Measurements from ENCODE around the gene SLC25A47. TPM values are rescaled to one million over a fixed set of nuclear protein-coding genes. Genes with fewer than 3 reads are reported as not detected.
"Not testable (repeated sequence)": the region's sequence is repeated elsewhere in the genome, so short reads cannot be mapped to it uniquely, and the experiment has no call there.

SLC25A47 gene
- total RNA-seq, 2 experiments from 2014 or later = not detected

DNA sequence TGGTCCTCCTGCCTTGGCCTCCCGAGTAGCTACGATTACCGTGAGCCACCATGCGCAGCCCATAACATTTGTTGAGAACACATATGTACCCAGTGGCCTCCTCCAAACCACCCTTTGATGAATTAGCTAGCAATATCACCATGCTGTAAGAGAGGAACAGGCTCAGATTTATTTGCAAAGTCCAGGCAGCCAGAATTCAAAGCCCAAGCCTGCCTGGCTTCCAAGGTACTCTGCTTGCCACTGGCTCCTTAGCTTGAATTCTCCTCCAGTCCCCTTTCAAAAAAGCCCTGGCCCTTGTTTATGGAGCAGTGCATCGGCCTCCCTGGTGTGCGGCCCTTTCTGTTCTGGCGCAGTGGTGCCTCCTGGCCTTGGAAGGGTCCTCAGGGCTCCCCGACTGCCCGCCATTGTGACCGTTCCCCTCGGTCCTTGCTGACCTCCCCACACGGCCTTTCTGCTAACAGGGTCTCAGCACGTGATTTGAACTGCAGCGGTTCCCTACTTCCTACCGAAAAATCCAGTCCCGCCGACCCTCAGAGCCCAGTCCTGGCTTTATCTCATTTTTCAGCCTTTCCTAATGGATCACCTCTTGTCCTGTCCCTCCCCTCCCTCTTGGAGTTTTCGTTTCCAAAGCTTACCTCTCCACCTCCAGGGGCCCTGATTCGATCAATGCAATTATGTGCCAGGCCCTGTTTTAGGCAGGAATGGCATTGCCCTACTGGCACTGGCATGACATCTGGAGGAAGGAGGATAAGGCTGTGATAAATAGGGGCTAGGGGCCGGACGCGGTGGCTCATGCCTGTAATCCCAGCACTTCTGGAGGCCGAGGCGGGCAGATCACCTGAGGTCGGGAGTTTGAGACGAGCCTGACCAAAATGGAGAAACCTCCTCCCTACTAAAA is 38.9 kb upstream of the SLC25A47 start:
- no peaks in the 10 kb centered on the region for H3K27me3 Mint-ChIP-seq
- no peak for DNase-seq
- no peak overlapping the region for H3K27ac Mint-ChIP-seq
- no peaks in the 10 kb centered on the region for H3K9me3 Mint-ChIP-seq
- POLR2A ChIA-PET = interaction anchor here (1.0 to 1.1 kb wide), 2 partner anchors 89 to 94 kb away, joined by 3 read pairs; no protein-coding TSS in a partner anchor
- H3K36me3 Mint-ChIP-seq = peaks cover 3% of the 10 kb centered on the region
- H3K4me3 Mint-ChIP-seq = peak overlapping the region; percentile 35
- H3K4me1 Mint-ChIP-seq (ENCODE audit: low read depth) = peaks cover 6% of the 10 kb centered on the region
- intact Hi-C loops (cut with micrococcal nuclease) = no loop called here
- CTCF ChIA-PET = interaction anchor here (0.8 to 4.9 kb wide), 20 partner anchors 9 to 369 kb away, joined by 3 to 46 read pairs (median 8); a partner anchor contains a TSS

DNA sequence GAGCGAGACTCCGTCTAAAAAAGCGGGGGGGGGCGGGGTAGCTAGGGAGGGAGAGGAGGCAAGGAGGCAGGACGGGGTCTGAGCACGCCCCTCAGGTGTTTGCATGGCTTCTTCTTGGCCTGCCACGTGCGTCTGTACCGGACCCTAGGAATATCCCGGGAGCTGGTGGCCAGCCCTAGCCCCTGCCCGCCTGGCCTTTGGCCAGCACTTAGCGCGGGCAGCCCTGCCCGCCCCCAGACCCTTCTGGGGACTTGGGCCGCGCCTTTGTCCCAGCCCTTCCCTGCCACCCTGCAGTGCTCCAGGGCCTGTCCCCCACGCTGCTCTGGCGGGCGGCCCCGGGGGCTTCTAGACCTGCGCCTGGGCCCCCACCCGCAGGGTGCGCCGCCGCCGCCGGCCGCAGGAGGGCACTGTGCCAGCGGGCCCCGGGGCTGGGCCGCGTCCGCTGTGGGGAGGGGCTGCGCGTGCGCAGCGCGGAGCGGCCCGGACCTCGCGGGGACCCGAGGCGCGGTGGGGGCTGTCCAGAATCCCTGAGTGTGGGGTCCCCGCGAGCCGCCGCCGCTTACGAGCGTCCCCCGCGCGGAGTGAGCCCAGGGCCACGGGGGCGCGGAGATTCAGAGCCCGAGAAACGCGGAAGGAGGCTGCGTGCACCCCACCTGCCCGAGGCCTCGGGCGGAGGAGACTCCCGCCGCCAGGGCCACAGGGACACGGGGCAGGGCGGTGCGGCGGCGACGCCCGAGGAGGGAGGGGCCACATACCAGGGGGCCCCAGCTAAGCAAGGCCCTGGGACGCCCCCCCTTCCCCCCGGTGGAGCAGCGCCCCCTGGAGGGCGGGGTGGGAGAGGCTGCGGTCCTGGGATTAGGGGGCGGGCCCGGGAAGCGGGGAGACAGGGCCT is 37.9 kb upstream of the SLC25A47 start:
- intact Hi-C loops (cut with micrococcal nuclease) = loop anchor here (1.0 kb wide), 1 partner anchor 92 kb away; no protein-coding TSS in a partner anchor
- CTCF ChIA-PET = interaction anchor here (0.7 to 4.9 kb wide), 24 partner anchors 10 to 360 kb away, joined by 3 to 46 read pairs (median 6); a partner anchor contains a TSS

DNA sequence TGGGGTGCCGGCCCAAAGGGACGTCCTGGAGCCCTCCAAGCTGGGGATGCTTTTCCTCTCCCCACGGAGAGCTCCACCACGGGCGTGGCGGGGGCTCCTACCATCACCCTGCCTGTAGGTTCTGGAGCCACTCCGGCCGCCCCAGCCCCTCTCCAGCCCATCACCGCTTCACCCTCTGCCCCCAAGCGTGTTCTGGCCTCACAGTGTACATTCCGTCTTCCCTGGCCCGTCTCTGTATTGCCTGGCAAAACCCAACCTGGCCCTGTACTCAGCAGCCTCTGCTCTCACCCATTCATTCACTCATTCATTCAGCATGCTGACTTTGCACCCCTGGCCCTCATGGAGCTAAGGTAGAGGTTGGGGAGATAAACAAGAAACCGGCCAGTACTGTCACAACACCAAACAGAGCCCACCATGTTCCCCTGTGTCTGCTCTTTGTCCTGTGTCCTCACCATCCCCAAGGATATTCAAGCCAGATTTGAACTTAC is 37.2 kb upstream of the SLC25A47 start:
- H3K4me1 Mint-ChIP-seq (ENCODE audit: low read depth) = peaks cover 6% of the 10 kb centered on the region
- no peak overlapping the region for H3K27ac Mint-ChIP-seq
- no peaks in the 10 kb centered on the region for H3K9me3 Mint-ChIP-seq
- H3K27me3 Mint-ChIP-seq = no peaks in the 10 kb centered on the region
- peak overlapping the region; percentile 69 for H3K4me3 Mint-ChIP-seq
- CTCF ChIA-PET = interaction anchor here (0.7 to 4.9 kb wide), 22 partner anchors 9 to 360 kb away, joined by 3 to 46 read pairs (median 6); a partner anchor contains a TSS
- H3K36me3 Mint-ChIP-seq = no peaks in the 10 kb centered on the region
- no peak for DNase-seq
- intact Hi-C loops (cut with micrococcal nuclease) = loop anchor here (1.0 kb wide), 1 partner anchor 91 kb away; no protein-coding TSS in a partner anchor
- POLR2A ChIA-PET = interaction anchor here (0.6 to 1.3 kb wide), 2 partner anchors 50 to 90 kb away, joined by 4 to 5 read pairs; a partner anchor contains a TSS

More for the DNA sequence above, 37.9 kb upstream of the SLC25A47 start:
- Mint-ChIP-seq H3K27ac (no peak overlapping the region), H3K9me3 (no peaks in the 10 kb centered on the region), H3K27me3 (no peaks in the 10 kb centered on the region), H3K36me3 (peaks cover 3% of the 10 kb centered on the region), H3K4me1 (ENCODE audit: low read depth) (peaks cover 6% of the 10 kb centered on the region), H3K4me3 (peak overlapping the region; percentile 69)
- peak; percentile 83 for DNase-seq
- POLR2A ChIA-PET = interaction anchor here (1.0 to 1.3 kb wide), 3 partner anchors 88 to 92 kb away, joined by 3 to 5 read pairs (median 3); a partner anchor contains a TSS

DNA sequence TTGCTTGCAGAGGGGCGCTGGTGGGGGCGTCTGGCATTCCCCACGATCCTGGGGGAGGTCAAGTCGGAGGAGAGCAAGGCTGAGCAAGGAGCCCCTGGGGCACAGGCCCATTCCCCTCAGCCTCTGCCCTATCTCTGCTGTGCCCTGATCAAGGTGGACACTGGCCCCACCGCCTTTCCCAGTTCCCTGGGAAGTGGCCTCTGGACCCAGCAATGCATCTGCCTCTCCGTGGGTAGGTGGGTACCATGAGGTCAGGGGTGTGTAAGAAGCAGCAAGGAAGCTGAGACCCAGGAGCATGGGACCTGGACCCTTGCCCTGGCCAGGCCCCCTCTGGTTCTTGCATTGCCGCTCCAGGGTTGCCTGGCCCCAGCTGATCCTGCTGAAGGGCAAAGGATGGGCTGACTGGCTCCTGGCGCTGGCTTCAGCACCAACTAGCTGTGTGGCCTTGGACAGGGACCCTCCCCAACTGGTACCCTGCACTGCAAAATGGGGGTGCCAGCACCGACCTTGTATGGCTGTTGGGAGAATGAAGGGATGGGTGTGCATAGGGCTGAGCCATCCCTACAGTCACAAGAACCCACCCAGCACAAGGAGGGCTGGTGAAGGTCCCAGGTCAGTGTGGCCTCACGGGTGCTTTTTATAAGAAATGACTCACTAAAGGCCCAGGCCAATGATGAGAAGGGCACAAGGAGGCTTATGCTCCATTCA is 36.5 kb upstream of the SLC25A47 start:
- CTCF ChIA-PET = interaction anchor here (0.7 to 4.9 kb wide), 12 partner anchors 8 to 359 kb away, joined by 3 to 46 read pairs (median 8); a partner anchor contains a TSS
- Mint-ChIP-seq H3K27ac (no peak overlapping the region), H3K9me3 (no peaks in the 10 kb centered on the region), H3K27me3 (no peaks in the 10 kb centered on the region), H3K4me3 (no peak overlapping the region), H3K36me3 (no peaks in the 10 kb centered on the region), H3K4me1 (ENCODE audit: low read depth) (peaks cover 6% of the 10 kb centered on the region)
- intact Hi-C loops (cut with micrococcal nuclease) = no loop called here
- POLR2A ChIA-PET = interaction anchor here (0.6 kb wide), 1 partner anchor 50 kb away, joined by 4 read pairs; no protein-coding TSS in a partner anchor
- DNase-seq = no peak

DNA sequence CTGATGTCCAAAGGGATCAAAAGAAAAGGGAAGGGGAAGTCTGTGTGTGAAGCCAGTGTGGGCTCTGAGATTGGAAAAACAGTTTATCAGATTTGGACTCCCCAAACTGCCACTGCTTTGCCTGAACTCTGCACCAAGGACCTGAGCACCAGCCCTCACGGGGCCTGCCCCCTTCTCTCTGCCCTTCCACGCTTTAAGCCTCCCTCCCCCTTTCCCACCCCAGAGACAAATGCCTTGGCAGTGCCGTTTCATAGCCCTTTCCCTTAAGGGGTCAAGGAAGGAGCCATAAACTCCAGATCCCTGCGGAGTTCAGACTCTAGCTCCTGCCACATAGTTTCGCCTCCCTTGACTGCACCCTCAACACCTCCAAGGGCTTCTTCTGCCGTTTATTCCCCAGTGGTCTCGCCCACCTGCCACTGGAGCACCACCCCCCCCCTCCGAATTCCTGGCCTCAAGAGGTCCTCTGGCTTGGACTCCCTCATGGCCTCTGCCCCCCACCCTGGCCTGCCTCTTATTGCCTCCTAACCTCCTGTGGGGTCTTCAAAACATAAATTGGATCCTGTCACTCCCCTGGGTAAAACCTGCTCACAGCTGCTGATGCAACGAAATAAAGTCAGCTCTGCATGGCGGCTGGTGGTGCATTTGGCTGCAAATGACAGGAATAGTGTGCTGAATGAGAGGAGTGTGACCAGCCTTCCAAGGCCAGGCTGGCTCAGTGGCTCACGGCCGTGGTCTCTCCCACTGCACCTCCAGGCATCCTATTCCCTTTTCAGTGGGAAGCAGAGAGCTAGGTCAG is 35.7 kb upstream of the SLC25A47 start:
- POLR2A ChIA-PET = interaction anchor here (0.6 kb wide), 1 partner anchor 25 kb away, joined by 3 read pairs; no protein-coding TSS in a partner anchor
- H3K27ac Mint-ChIP-seq = no peak overlapping the region

DNA sequence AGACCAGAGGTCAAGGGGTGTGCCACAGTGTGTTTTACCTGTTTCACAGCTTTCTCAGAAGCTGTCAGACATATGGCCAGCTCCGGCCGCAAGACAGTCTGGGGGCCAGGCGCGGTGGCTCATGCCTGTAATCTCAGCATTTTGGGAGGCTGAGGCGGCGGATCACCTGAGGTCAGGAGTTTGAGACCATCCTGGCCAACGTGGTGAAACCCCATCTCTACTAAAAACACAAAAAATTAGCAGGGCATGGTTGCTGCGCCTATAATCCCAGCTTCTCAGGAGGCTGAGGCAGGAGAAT is 35.2 kb upstream of the SLC25A47 start:
- H3K27me3 Mint-ChIP-seq; H3K27ac Mint-ChIP-seq; H3K4me1 Mint-ChIP-seq (ENCODE audit: low read depth); H3K9me3 Mint-ChIP-seq; DNase-seq; H3K4me3 Mint-ChIP-seq; H3K36me3 Mint-ChIP-seq; intact Hi-C loops (cut with micrococcal nuclease): not testable (repeated sequence)
- ChIA-PET CTCF (interaction anchor here (1.0 to 1.1 kb wide), 2 partner anchors 10 to 95 kb away, joined by 3 to 4 read pairs; no protein-coding TSS in a partner anchor), POLR2A (interaction anchor here (0.6 kb wide), 1 partner anchor 25 kb away, joined by 3 read pairs; no protein-coding TSS in a partner anchor)

More for the DNA sequence above, 35.7 kb upstream of the SLC25A47 start:
- H3K36me3 Mint-ChIP-seq = no peaks in the 10 kb centered on the region
- no peak for DNase-seq
- peaks cover 6% of the 10 kb centered on the region for H3K4me1 Mint-ChIP-seq (ENCODE audit: low read depth)
- H3K4me3 Mint-ChIP-seq = no peak overlapping the region
- H3K27me3 Mint-ChIP-seq = no peaks in the 10 kb centered on the region
- CTCF ChIA-PET = interaction anchor here (0.7 to 4.9 kb wide), 6 partner anchors 11 to 95 kb away, joined by 3 to 46 read pairs (median 6); no protein-coding TSS in a partner anchor
- H3K9me3 Mint-ChIP-seq = no peaks in the 10 kb centered on the region
- intact Hi-C loops (cut with micrococcal nuclease) = no loop called here

DNA sequence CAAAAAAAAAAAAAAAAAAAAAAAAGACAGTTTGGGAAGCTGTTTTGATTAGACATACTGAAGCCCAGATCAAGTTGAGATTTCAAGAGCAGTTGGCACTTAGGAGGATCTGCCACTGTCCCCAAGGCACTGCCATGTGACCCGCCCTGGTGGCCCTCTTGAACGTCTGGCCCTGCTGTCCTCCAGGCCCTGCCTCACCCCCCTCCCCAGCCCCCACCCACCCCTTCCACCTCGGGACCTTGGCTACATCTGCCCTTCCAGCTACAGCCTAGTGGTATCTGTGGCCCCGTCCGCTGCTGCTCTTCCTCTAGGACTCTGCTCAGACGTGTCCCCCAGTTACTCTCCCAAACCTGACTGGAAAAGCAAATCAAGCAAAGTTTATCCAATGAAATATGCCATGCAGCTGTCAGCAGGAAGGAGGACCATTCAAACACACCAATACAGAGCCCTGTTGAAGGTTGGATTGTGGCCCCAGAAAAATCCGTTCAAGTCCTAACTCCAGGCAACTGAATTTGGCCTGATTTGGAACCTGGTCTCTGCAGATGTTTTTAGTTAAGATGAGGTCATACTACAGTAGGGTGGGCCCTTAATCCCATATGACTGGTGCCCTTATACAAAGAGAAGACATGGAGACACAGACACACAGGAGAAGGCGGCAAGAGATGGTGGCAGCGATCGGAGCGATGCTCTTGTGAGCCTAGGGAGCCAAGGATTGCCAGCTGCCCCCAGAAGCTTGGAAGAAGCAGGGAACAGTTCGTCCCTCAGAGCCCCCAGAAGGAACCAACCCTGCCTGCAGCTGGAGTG is 34.6 kb upstream of the SLC25A47 start:
- no peaks in the 10 kb centered on the region for H3K9me3 Mint-ChIP-seq
- no peak overlapping the region for H3K4me3 Mint-ChIP-seq
- ChIA-PET POLR2A (no interaction called here), CTCF (interaction anchor here (1.1 kb wide), 1 partner anchor 10 kb away, joined by 3 read pairs; no protein-coding TSS in a partner anchor)
- H3K36me3 Mint-ChIP-seq = no peaks in the 10 kb centered on the region
- H3K4me1 Mint-ChIP-seq (ENCODE audit: low read depth) = peaks cover 6% of the 10 kb centered on the region
- no peak overlapping the region for H3K27ac Mint-ChIP-seq
- no peaks in the 10 kb centered on the region for H3K27me3 Mint-ChIP-seq
- DNase-seq = no peak
- intact Hi-C loops (cut with micrococcal nuclease) = no loop called here

DNA sequence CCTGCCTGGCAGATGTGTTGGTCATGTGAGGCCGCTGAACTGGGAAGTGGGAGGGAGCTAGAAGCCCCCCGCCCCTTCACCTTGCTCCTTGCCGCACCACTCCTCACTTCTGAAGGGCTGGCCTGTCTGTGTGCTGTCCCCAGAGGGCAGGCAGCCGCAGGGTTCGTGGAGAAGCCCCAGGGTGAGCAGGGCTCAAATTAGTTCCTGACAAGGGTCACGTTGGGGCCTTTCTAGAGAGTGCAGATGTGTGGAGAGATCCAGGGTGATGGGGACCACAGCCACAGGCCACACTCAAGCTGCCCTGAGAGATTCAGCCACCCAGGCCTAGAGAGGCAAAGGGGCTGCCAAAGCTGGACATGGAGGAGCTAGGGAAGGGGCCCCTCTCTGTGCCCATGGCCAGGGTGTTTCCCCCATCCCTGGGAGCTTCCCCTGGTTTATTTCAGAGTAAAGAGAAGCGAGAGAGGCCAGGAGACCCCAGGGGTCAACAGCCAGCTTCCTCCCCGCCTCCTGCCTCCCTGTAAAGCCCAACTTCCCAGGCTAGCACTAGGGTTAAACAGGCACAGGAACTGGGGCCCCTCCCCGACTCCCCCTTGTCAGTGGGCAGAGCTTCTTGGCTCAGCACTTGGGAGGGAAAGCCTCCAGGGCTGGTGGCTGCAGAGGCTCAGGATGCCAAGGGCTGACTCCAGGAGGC is 33.1 kb upstream of the SLC25A47 start:
- Mint-ChIP-seq H3K9me3 (no peaks in the 10 kb centered on the region), H3K27ac (no peak overlapping the region), H3K27me3 (no peaks in the 10 kb centered on the region), H3K4me1 (ENCODE audit: low read depth) (peaks cover 4% of the 10 kb centered on the region), H3K4me3 (no peak overlapping the region), H3K36me3 (no peaks in the 10 kb centered on the region)
- intact Hi-C loops (cut with micrococcal nuclease) = no loop called here
- DNase-seq = no peak
- ChIA-PET CTCF (interaction anchor here (1.4 kb wide), 1 partner anchor 13 kb away, joined by 5 read pairs; no protein-coding TSS in a partner anchor), POLR2A (no interaction called here)

DNA sequence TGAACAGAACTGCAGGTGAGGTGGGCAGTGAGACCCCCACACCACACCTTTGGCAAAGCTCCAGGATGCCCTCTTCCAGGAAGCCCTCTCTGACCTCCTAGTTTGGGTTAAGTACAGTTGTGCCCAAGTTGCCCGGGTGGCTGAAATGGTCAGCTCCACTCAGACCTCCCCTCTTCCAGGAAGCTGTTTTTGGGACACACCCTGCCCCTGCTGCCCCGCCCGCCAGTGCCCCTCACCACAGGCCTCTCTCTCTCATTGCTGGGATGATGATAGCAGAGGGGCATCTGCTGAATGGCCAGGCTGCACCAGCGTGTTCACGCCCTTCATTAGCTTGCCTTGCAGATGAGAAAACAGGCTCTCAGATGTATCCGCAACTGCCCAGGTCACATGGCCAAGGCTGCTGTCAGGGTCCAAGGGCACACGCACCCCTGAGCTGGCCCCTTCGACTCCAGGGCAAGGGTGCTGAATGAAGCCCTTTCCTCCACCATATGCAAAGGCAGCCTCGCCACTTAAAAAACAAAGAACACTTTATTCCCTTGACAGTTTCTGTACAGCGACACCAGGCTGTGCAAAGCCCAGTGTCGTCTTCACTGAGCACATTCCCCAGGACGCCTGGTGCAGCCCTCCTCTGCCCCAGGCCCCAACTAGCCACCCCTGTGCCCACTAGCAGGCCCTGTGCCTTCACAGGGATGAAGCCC is 32.4 kb upstream of the SLC25A47 start:
- DNase-seq = no peak
- Mint-ChIP-seq H3K4me3 (no peak overlapping the region), H3K27ac (no peak overlapping the region), H3K9me3 (no peaks in the 10 kb centered on the region), H3K27me3 (no peaks in the 10 kb centered on the region), H3K4me1 (ENCODE audit: low read depth) (peaks cover 4% of the 10 kb centered on the region), H3K36me3 (no peaks in the 10 kb centered on the region)
- CTCF ChIA-PET = interaction anchor here (1.4 kb wide), 1 partner anchor 12 kb away, joined by 5 read pairs; no protein-coding TSS in a partner anchor
- POLR2A ChIA-PET = no interaction called here
- intact Hi-C loops (cut with micrococcal nuclease) = no loop called here

Measured in activated CD4-positive, alpha-beta memory T cell treated with anti-CD3 and anti-CD28 coated beads for 36 hours (primary cell).